Ovary (tissue), 9 donors: Measurements from ENCODE around the gene PSMA6. TPM values are rescaled to one million over a fixed set of nuclear protein-coding genes. Genes with fewer than 3 reads are reported as not detected.
"Not testable (repeated sequence)": the region's sequence is repeated elsewhere in the genome, so short reads cannot be mapped to it uniquely, and the experiment has no call there.

ENCODE experiments used
- DNase-seq, 5 donors: peaks; one replicate each; pipeline ENCODE4 v3.0.0-alpha.2; 2019 to 2020
- H3K27ac ChIP-seq, 2 donors: fragments of 200-600 bp; one replicate each; pipeline versions ENCODE4 v1.5.1 to v1.8.0; 2019 to 2022
- H3K27me3 ChIP-seq: fragments of 200-600 bp; one replicate; pipeline ENCODE4 v1.8.0; 2022
- H3K36me3 ChIP-seq: fragments of 200-600 bp; sonication (generic); one replicate; pipeline ENCODE4 v1.5.1; 2019
- H3K4me1 ChIP-seq: one replicate; pipeline ENCODE4 v1.8.1; 2013; ENCODE audit warnings: mild to moderate bottlenecking, moderate library complexity; ENCODE audit not compliant: insufficient read depth
- H3K4me3 ChIP-seq: fragments of 200-600 bp; sonication (generic); one replicate; pipeline ENCODE4 v1.5.1; 2017
- H3K9me3 ChIP-seq, 2 donors: fragments of 200-600 bp in 1 of 2; sonication (generic) in 1 of 2; one replicate each; pipeline versions ENCODE4 v1.5.1 to v1.8.1; 2013 to 2019; ENCODE audit warnings: mild to moderate bottlenecking in 1 of 2, moderate library complexity in 1 of 2
- CTCF ChIP-seq, 3 donors: fragments of 450-650 bp in 2 of 3; fragments of 200-600 bp in 1 of 3; IDR thresholded peaks; one replicate each; pipeline versions ENCODE4 v1.5.1 to v1.8.0; 2016 to 2022; ENCODE audit warnings: antibody characterized with exemption in 3 of 3, mild to moderate bottlenecking in 1 of 3
- EP300 ChIP-seq: sonication (generic); formaldehyde crosslinking; IDR thresholded peaks from one replicate; pipeline ENCODE4 v1.6.1; 2017; ENCODE audit warnings: antibody characterized with exemption
- POLR2A ChIP-seq: fragments of 450-650 bp; IDR thresholded peaks from one replicate; pipeline ENCODE4 v1.6.1; 2017; ENCODE audit warnings: antibody characterized with exemption, mild to moderate bottlenecking, moderate library complexity
- WGBS, 3 donors: extraction: QIAGEN DNeasy Blood & Tissue Kit in 1 of 3; methylation state at CpG; one replicate each; pipeline versions ENCODE4 v1.1.5 to v1.1.7; 2013 to 2017; 5-methylcytosine and 5-hydroxymethylcytosine counted together
- intact Hi-C, 4 donors: fragments of 100-400 bp; cut with DNase I; formaldehyde crosslinking; loops; one replicate each; pipeline versions ENCODE4 v1.11.0 to v1.15.1; 2022 to 2023
- polyA plus RNA-seq, 2 donors: library from polyadenylated mRNA; stranded (reverse); fragments of 200-250 nt in 1 of 2; fragments of 350-450 nt in 1 of 2; fragmentation: Illumina TruSeq in 1 of 2; extraction: RNeasy Lipid Tissue Mini Kit (QIAGEN cat#74804) in 1 of 2; gene quantifications; one replicate each; pipeline ENCODE4 v1.2.3, GENCODE V29; 2013 to 2014
- total RNA-seq, 7 donors: library from RNA; depleted of rRNA in 2 of 7; stranded (reverse); fragments of >200 nt in 2 of 7; fragmentation: NEBNext Ultra II Directional in 3 of 7; extraction: Animal tissue kit (Norgen Biotek cat#: 25700) in 3 of 7; gene quantifications; one replicate each; pipeline versions ENCODE4 v1.1.0 to v1.2.4, GENCODE V29; 2016 to 2023
- donor health status: DM: no; HTN: no; CAD: no; lungs with moderate emphysema.
- donor health status: DM: no; HTN: no; CAD: no.
- donor health status: Bipolar disorder and iron deficiency.
- donor health status: DM: yes; HTN: yes; CAD: no.
- donor health status: DM: no; HTN: no; CAD: no.
- donor health status: DM: yes; HTN: yes; CAD: no.

PSMA6 gene
- total and polyA plus RNA-seq, 9 donors = 85.2 to 157 (median 102) TPM

- H3K4me3 ChIP-seq = no peak overlapping the region
- DNase-seq = no peak
- no peak for TF ChIP-seq EP300
- no peak for TF ChIP-seq POLR2A
- no peak for TF ChIP-seq CTCF (IDR thresholded peaks at IDR 0.05)
- H3K27ac ChIP-seq = no peak overlapping the region
- peaks cover 1% of the 10 kb centered on the region for H3K4me1 ChIP-seq
- 91 to 94% (median 91%) methylated on average over 3 of the region's 3 CpGs for WGBS, 3 donors
- no peaks in the 10 kb centered on the region for H3K27me3 ChIP-seq
- no peaks in the 10 kb centered on the region for H3K36me3 ChIP-seq
- no peaks in the 10 kb centered on the region for H3K9me3 ChIP-seq
- intact Hi-C loops = no loop called here
These were observed 8.0 kb downstream of the PSMA6 start for GRCh38 chr14:35300228-35300627.

GRCh38 chr14:35301334-35301733, 9.2 kb downstream of the PSMA6 start:
- WGBS, 3 donors = 82 to 90% (median 87%) methylated on average over 4 of the region's 4 CpGs
- intact Hi-C loops, H3K4me3 ChIP-seq, H3K27ac ChIP-seq, H3K4me1 ChIP-seq, H3K27me3 ChIP-seq, H3K9me3 ChIP-seq, DNase-seq, H3K36me3 ChIP-seq: not testable (repeated sequence)

DNA sequence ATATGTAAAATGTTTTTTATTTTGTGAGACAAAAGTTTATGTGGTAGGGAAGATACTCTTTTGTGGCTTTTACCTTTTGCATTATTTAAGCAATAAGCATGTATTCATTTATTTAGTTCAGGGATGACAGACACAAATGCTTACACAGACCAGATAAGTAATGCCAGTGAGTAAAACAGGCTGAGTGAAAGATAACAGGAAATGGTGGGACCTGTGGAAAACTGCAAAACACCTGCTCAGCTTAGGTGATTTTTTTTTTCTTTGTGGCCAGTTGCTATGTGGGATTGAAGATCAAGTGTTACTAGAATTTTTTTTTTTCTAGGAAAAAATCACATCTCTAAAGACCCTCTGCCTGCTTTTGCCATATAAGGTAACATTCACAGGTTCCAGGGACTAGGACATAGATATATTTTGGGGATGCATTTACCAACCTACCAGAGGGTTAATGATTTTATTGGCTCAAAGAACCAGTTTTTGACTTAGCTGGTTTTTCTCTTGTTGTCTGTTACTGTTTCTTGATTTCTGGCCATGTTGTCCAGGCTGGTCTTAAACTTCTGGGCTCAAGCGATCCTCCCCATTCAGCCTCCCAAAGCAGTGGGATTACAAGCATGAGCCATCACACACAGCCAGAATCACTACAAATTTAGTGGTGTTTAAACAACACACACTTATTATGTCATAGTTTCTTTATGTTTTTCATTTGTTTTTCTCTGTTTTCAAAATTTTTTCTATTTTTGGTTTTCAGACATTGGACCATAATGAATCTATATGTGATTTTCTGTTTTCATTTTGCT, 9.8 kb downstream of the PSMA6 start:
- 95 to 100% (median 100%) methylated on average over 1 of the region's 1 CpG for WGBS, 3 donors
- Histone ChIP-seq H3K4me3 (no peak overlapping the region), H3K9me3 (no peaks in the 10 kb centered on the region), H3K27me3 (no peaks in the 10 kb centered on the region), H3K27ac (no peak overlapping the region), H3K36me3 (no peaks in the 10 kb centered on the region), H3K4me1 (peaks cover 1% of the 10 kb centered on the region)
- no peak for TF ChIP-seq POLR2A
- intact Hi-C loops = no loop called here
- DNase-seq = no peak

DNA sequence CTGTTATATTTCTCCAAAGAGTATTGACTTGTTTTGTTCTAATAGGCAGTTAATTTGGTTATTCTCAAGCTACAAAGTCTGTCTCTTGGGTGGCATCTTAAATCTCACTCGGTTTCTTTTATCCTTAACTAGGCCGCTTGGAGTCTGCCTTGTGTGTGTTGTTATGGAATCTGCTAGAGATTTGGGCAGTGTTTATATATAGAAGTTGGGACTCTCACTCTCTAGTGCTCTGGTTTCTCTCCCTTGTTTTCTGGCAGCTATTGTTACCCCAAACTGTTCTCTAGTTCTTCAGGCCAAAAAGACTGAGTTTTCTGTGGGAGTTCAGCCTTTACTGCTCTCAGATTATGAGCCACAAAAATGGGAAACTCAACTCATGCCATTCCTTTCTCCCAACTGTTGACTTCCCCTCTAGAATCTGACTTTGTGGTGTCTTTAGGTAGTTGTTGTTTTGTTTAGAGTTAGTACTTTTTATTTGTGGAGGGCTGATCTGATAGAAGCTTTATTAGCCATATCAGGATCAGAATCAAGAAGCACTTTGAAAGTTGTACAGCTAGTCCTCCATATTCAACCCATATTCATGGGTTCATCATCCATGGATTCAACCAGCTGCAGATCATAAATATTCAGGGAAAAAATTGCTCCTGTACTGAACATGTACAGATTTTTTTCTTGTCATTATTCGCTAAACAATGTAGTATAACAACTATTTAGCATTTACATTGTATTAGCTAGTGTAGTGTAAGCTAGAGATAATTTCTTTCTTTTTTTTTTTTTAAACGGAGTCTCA, 11.2 kb downstream of the PSMA6 start:
- Histone ChIP-seq H3K4me3 (no peak overlapping the region), H3K27me3 (no peaks in the 10 kb centered on the region), H3K4me1 (peaks cover 1% of the 10 kb centered on the region), H3K36me3 (no peaks in the 10 kb centered on the region), H3K9me3 (no peaks in the 10 kb centered on the region), H3K27ac (no peak overlapping the region)
- TF ChIP-seq EP300 (no peak), POLR2A (no peak), CTCF (IDR thresholded peaks at IDR 0.05) (no peak)
- DNase-seq = no peak
- intact Hi-C loops = no loop called here
- 91 to 95% (median 94%) methylated on average over 4 of the region's 4 CpGs for WGBS, 3 donors

- Histone ChIP-seq H3K9me3 (no peaks in the 10 kb centered on the region), H3K36me3 (no peaks in the 10 kb centered on the region), H3K27me3 (no peaks in the 10 kb centered on the region), H3K4me3 (no peak overlapping the region), H3K27ac (no peak overlapping the region), H3K4me1 (peaks cover 1% of the 10 kb centered on the region)
- no peak for TF ChIP-seq CTCF (IDR thresholded peaks at IDR 0.05)
- no peak for TF ChIP-seq POLR2A
- no peak for TF ChIP-seq EP300
- no peak for DNase-seq
- intact Hi-C loops = no loop called here
- 94 to 98% (median 95%) methylated on average over 5 of the region's 5 CpGs for WGBS, 3 donors
These were observed 12.8 kb downstream of the PSMA6 start for GRCh38 chr14:35304812-35305462.
